Stimulated activated CD4-positive, alpha-beta T cell treated with anti-CD3 and anti-CD28 coated beads, TNF-alpha, amount 100 ng/mL, for 4 hours (primary cell): ENCODE results near the gene PIGN.
"Not testable (repeated sequence)": the region's sequence is repeated elsewhere in the genome, so short reads cannot be mapped to it uniquely, and the experiment has no call there.

Experiments used
- DNase-seq, 3 experiments: peaks; one replicate each; pipeline ENCODE4 v3.0.0-alpha.2; 2020; ENCODE audit warnings: low read depth in 3 of 3

PIGN gene

DNA sequence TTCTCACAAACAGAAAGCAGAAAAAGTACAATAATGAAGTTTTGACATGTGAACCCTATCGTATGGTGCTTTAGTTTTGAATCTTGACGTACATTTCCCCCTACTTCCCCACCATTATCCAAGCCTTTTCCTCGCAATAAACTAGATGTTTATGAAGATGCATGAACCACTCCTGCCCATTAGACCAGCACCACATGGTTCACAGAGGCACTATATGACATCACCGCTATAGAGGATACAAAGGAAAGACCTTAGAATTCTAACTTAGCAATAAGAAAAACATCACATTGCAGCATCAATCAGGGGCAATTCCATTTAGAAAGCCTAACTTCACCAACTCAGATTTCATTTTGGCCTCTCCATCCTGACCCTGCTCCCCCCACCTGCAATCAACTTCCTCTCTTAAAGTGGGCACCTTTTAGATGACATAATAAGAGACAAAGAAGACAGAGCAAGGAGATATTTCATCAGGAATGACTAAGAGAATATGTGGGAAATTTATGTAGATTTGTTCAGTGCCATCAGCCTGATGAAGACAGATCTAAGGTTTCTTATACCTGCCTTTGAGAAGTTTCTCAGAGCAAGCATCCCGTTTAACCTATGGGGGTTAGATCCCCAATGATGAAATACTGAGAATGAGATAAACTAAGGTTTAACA lies 124.9 kb downstream of the PIGN start:
- no peak for DNase-seq

DNA sequence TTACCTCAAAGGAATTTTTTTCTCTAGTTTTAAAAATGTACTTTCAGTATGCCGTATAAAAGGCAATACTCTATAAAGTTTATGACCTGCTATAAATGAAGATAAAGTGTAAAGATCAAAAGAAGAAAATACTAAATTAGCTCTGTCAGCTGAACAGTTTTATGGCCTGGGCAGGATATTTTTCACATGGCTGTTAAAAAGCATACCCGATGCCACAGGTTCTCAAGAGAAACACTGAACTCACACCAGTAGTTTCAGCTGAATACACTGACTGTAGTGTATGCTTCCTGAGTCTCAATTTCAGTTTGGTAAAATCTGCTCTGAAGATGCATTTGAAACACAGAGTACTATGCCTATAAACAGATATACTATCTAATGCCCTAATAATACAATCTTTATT lies 126.0 kb downstream of the PIGN start:
- no peak for DNase-seq

DNA sequence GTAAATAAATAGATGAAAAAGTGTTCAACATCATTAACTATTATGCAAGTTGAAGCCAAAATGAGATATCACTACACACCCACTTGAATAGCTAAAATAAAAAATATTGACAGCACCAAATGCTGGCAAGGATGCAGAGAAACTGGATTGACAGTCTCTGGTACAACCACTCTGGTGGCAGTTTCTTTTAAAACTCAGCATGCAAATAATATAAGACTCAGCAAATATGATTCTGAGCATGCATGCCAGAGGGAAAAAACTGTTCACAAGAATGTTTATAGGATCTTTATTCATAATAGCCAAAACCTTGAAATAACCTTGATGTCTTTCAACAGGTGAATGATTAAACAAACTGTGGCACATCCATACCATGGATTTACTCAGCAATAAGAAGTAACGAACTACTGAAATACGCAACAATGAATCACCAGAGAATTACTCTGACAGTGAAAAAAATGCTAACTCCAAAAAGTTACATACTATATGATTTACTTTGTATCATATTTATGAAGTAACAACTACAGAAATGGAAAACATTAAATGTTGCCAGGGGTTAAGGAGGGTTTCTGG lies 131.8 kb downstream of the PIGN start:
- DNase-seq: no peak

DNA sequence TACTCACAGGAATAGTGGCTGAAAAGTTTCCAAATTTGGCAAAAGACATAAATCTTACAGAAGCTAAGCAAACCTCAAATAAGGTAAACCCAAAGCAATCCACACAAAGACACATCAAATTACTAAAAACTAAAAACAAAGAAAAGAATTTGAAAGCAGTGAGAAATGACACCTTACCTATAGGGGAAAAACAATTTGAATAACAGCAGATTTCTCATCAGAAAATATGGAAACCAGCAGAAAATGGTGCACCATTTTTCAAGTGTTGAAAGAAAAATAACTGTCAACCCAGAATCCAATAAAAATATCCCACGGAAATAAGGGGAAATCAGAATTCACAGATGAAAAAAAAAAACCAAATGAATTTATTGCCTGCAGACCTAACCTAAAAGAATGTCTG lies 138.6 kb downstream of the PIGN start:
- DNase-seq: no peak

DNA sequence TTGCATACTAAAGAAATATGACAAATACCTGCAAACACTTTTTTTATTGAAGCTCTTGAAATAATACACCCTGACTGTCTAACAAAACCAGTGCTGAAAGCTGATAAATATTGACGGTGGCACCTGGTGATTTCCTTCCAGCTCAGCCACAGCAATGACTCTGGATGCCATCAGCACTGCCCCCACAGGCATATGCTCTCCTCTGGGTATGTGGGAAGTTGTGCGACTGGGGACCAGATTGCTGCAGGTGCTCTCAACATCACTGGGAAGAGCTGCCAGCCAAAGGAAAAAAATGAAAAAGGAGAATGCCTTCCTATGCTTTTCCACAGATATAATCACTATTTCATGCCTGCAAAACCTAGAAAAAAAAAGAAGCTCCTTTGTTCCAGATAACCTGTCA lies 141.5 kb downstream of the PIGN start:
- DNase-seq: no peak

DNA sequence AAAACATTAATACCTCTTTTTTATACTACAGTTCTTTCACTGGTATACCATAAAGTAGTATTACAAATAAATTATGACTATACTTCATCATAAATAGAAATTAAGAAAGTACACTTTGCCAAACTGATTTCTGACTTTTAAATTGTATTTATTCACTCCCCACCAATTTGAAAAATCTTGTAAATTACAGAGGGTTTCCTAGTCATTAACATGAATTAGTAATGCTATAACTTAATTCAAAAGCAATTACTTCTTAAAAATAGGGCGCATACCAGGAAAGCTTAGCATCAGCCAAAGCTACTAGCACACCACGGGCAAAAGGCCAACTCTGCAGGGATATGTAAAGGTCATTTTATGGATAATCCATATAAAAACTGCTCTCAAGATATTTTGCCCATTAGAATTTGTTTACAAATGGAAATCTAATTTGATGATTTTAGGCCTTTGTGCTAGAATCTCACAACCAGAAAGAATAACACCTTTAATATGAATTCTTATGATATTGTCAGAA lies 142.3 kb downstream of the PIGN start:
- DNase-seq: no peak

DNA sequence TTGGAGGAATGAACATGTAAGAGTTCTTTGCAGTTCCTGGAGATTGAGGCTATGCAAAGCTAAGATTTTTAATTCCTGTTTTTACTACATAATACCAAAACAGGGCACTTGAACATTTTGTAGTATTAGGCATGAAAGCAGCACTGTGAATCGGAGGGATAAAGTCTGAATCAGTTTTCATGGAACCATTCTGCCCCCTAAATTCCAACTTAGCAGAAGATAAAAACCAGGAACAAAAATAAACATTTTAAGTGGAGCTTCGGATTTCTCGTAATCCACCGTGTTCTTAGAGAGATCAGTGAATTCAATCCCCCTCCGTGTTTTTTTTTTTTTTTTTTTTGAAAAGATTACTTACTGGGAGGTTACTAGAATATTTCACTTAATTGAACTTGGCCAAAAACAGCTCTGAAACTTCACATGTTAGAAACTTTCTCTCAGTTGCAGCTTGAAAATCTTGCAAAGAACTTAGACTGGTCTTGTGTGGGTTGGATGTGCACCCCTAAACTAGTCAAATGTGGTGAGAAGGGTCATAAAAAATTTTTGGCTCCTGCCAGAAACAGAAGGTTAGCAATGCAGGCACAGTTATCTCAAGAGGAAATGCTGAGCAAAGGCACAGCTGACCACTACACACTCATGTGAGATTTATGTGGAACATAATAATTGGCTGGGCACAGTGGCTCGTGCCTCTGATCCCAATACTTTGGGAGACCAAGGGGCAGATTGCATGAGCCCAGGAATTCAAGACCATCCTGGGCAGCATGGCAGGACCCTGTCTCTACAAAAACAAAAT lies 148.7 kb downstream of the PIGN start:
- no peak for DNase-seq

DNA sequence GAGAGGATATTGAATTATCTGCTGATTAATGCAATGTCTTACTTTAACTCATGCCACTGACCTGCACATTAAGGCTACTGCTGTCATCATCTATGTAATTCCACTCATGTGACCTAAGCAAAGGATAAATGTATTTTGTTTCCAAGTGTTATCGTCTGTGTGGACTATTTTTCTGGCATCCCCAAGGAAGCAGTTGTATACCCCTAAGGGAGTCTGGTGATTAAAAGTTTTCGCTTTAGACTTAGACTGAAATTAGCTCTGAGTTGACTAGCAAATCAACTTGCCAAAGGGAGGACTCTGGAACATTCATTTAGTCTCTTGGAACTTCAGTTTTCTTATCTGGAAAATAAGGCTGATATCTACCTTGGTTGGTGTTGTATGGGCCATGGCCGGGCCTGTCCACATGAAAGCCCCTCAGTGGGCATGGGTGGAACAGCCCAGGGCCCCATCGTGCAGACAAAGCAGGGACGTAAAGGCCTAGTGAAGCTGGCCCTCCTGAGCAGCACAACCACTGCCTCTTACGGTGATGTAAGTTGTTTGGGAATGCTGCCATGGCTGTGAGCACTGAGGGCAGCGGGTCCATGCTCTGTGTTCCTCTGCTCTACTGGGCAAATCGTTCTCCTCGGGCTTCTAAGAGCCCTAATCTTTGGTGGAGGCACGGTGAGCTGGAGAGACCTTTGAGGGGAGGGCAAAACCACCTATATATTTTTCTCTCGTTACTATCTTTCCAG lies 149.7 kb downstream of the PIGN start:
- no peak for DNase-seq

DNA sequence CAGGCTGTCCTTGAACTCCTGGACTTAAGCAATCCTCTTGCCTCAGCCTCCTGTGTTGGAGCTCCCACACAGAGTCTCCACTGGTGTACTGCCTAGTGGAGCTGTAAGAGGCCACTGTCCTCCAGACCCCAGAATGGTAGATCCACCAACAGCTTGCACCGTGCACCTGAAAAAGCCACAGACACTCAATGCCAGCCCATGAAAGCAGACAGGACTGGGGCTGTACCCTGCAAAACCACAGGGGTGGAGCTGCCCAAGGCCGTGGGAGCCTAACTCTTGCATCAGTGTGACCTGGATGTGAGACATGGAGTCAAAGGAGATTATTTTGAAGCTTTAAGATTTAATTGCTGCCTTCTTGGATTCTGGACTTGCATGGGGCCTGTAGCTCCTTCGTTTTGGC lies 152.6 kb downstream of the PIGN start:
- not testable (repeated sequence) for DNase-seq

DNA sequence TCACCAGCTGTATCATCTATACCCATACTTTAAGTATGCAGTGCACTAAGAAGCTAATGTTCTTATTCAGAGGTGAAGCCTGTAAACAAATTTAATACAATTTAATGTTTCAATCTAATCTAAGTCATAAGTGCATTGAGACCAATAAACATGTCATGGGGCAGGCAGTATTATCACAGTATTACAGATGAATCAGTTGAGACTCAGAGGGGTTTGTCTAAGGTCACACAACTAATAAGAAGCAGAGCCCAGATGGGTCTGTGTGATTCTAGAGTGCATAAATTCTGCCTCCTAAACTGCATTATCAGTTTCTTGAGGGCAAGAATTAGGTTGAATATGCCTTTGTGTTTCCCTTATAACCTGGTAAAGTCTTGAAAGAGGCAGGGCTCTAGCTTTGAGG lies 153.1 kb downstream of the PIGN start:
- no peak for DNase-seq

DNA sequence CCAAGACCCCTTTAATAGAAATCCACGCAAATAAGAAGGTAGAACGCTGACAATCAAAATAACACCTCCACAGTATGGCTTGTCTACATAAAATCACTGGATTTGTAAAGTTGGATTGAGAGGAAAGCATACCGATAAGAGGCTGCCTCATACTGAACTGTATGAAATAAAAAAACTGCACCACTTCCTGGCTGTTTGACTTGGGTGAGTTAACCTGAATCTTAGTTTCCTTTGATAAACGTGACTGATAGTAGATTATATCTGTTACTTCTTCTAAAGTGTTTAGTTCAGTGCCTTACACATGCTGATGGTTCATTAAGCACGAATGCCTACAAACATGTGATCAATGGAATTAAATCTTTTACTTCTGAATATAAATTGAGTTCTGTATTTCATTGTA lies 153.6 kb downstream of the PIGN start:
- no peak for DNase-seq

DNA sequence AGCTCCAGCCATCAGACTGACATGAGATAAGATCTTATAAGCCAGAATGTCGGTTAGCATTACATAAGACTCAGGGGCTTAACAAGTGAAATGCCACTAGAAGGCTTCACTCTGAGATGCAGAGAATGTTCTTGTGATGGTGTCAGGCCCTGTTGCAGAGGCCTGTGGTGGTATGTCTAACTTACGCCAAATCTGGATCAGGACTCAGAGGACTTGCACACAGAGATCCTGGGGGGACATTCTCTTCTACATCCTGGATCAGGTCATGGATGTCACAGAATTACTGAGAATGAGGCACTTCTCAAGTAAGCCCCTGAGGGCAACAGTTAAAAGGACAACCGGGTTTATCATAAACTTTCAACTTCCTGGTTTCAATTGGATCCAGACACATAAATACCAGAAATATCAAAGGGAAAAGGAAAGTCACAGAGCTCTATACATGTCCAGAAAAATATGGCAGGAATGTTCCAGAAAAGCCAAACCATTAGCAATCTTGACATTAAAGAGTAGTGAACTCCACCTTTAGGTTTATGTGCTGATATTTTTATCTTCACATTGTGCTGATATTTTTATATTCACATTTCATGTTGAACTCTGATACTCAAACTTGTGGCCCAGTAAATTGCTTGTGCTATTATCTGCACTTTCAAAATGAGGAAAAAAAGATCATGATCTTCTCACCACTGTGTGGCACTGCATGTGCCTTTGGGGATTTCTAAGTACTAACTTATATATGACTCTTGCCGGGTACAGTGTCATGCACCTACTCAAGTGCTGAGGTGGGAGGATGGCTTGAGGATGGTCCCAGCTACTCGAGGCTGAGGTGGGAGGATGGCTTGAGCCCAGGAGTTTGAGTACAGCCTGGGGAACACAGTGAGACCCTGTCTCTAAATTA lies 156.5 kb downstream of the PIGN start:
- no peak for DNase-seq

DNA sequence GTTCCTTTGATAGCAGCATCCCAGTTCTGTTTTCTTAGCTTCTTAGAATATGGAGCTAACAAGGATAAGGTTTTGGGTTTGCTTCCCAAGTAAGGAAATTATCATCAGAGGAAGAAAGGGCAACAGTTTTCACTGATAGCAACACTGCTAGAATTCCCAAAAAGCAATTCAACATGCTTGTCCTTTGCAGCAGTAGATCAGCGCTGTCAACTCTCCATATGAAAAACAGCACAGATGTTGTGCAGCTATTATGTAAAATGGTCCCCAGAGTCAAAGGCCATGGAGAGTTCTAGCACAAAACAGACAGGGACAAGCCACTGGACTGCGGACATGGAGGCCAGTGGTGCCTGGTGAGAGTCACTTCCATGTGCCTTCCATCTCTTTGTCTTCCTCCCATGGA lies 158.1 kb downstream of the PIGN start:
- DNase-seq: no peak

DNA sequence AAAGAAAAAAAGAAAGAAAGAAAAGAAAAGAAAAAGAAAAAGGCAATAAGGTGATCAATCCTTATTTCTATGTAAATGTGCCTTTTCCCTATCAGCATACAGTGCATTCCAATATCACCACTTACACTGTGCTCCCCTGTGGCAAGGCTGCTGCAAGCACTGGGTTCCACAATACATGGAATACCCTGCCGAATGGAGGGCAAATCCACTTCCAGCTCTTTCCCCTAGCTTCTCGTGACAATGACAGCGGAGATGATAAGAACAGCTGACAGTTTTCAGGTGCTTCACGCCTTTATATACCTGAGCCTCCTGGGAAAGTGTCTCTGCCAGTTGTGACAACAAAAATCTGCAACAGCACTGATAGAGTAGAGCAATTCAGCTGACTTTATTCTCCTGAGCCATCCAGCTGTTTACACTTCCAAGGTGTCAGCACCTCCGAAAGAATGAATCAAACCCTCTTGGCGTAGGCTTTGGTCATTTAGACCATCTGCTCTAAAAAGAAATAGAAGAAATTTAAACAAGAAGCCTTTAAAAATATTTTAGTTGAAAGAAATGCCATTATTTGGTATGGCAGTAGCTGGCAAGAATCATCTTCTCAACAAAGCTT lies 158.8 kb downstream of the PIGN start:
- DNase-seq: no peak

DNA sequence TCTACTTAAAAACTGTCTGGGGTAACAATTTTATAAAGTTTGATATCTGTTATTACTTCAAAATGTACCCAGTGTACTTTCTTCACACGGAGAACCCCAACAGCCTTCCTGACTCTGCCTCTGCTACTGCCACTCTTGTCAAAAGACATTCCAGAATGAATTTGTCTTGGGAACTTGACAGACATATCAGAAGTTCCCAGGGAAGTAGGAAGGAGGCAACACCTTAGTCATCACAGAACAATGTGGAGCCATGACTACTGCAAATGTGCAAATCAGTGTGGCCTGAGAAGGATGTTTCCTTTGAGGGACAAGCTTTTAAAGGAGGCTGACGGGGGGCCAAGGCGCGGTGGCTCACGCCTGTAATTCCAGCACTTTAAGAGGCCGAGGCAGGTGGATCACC lies 160.3 kb downstream of the PIGN start:
- DNase-seq: no peak

DNA sequence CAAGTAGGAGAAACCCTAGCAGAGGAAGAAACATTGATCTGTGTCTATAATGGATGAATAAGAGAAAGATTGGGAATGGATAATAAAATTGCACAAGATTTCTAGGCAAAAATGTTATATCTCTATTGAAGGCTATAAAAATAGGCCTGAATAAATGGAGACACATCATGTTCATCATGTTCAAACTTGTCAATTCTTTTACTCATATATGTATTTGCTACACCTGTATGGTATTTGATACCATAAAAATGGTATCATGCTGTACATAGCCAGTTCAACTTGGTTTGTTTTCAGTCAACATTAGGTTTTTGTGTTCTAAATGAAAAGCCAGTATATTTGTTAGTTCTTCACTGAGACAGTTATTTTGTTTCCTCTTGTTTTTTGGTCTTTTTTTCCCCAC lies 161.9 kb downstream of the PIGN start:
- DNase-seq: no peak

DNA sequence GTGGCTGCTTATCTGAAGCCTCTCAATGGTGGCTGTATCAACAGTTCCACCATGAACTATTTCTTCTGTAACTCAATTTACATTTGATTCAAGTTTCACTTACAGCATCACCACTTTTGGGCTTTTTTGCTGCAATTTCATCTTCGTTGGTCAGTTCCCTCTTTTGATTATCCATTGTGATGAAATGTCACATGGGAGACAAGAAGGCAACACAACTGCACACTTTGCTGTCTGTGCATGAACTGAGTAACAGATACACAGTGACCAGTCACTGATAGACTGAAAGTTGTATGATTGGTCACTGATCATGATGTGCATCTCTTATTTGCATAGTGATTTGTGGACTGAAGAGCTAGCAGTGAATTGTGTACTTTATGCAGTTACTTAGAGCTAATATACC lies 163.3 kb downstream of the PIGN start:
- DNase-seq: no peak

DNA sequence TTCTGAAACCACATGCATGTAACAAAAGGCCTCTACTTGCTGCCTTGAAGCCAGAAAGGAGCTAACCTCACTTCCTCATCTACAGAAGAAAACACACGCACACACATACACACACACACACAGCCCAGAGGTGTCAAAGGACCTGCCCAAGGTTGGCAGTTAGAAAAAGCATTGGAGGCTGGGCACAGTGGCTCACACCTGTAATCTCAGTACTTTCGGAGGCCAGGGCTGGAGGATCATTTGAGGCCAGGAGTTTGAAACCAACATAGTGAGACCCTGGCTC lies 168.2 kb downstream of the PIGN start:
- no peak for DNase-seq

DNA sequence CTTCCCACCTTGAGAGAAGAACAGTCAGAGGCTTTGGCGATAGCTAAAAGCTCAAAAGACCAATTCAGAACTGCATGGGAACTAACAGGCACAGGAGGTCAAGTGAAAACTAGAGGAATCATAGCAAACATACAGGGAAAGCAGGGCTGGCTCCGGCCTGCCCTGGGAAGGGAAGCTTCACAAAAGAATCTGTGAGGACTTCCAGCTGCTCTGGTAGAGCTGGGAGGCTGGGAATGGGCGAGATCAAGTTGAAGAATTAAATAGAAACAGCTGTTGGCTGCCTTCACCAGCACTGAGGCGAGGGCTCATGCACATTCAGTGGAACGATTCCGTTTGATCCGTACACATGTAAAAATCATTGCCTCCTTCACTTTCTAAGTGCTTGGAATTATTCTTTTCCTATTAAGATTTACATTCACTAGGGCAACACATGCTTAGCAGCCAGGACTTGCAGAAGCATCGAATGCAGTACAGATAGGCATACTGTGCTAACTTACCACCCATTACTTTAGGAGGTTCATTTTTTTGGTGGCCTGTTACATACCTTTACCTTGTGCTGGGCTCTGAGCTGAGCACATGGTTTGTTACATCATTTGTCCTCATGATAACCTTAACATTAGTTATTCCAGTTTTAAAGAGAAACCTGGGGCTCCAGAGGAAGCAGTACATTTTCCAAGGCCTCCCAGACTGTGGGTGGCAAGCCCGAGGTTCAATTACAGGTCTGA lies 168.7 kb downstream of the PIGN start:
- DNase-seq: no peak

DNA sequence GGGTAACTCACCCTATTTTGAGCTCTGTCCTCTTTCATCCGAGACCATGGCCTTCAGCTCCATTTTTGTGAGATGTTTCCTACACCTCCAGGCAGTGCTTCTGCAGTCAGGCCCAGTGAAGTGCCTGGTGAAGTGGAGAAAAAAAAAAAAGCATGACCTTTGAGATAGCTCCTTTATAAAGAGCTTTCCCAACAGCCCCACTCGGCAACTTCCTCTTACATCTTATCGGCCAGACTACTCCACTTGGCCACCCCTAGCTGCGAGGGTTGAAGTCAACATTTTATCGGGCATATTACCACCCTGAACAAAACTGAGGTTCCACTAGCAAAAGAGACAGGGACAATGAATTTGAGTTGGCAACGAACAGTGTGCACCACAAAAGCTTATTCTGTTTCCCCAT lies 169.2 kb downstream of the PIGN start:
- DNase-seq: no peak

DNA sequence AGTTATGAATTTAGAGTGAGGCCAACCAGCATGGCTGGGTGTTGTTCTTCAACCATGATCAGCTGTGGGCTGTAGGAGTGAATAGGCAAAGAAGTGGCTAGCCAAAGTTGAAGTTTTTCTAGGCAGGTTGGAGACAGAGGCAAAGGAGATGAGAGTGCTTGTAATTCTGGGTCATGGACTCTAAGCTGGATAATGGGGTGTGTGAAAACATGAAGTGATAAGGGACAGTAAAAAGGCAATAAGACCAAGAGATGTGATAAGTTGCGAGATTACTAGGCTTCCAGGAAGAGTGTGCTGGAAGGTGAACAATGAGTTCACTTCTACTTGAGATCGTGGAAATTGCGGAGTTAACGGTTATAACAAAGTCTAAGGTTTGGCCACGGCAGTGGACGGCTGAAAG lies 175.4 kb downstream of the PIGN start:
- no peak for DNase-seq
